ENCODE results near the gene CYP4F8.

CYP4F8 gene

DNA sequence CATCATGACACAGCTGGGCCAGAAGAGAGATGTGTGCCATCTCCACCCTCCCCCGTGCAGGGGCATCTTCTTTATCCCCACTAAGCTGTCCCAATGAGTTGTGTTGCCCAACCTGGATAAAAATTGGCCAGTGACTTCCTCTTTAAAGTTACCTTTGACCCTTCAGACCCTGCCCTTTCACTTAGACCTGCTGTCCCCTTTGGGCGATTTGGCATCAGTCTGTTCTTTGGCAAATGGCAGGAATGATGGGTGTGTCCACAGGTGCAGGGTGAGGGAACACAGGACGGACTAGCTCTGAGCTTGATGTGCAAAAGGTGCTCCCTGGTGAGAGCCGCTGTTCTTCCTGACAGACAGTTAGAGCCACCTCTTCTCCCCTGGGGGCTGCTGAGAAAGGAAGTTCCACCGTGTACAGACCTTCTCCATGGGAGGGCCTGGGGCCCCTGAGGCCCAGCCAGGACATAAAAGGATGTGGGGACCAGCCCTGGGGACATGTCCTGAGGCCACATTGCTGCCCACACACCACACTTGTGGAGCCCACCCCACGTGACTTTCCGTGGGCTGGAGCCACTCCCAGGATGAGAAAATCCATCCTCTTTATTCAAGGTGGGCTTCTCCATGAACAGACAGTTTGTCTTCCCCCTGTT lies 1.7 kb downstream of the CYP4F8 start:
- DNase-seq: no peak

DNA sequence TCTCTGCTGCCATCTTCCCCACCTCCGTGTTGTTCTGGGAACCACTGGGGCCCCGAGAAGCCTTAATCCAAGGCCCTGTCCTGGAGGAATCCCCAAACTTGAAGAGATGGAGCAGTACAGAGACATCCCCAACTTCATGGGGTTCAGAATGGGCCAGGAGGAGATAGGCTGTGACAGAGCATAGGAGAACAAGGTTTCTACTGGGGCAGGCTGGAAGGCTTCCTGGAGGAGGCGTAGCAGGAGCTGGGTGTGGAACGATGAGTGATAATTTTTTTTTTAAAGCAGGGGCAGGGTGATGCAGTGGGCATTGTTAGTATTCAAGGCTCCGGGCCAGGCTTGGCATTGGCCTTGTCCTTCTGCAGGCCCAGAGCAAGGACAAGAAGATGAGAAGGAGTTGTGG lies 3.3 kb downstream of the CYP4F8 start:
- DNase-seq: no peak

DNA sequence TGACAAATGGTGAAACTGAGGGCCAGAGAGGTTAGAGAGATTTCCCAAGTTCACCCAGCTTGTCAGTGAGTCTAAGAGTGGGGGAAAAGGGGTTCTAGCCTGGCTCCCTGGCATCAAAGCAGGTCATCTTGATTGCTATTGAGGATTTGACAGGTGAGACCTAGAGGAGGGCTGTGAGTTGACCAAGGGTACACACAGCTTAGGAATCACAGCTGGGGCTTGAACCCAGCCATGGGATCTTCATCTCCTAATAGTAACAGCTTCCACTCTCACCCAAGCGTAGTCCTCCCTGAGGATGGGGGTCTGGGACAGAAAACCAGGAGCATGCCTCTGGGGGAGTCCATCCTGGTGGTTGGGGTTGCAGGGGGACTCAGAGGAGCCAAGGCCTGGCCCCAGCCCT lies 6.8 kb downstream of the CYP4F8 start:
- DNase-seq: no peak

DNA sequence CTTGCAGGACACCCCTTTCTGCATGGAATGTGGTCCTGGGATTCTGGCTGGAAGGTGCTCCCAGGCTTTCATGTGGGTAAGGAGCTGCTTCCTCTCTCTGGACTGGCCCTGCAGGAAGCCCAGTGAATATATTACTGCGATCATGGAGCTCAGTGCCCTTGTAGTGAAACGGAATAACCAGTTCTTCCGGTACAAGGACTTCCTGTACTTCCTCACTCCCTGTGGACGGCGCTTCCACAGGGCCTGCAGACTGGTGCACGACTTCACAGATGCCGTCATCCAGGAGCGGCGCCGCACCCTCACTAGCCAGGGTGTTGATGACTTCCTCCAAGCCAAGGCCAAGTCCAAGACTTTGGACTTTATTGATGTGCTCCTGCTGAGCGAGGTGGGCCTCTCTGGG lies 8.0 kb downstream of the CYP4F8 start:
- DNase-seq: no peak

DNA sequence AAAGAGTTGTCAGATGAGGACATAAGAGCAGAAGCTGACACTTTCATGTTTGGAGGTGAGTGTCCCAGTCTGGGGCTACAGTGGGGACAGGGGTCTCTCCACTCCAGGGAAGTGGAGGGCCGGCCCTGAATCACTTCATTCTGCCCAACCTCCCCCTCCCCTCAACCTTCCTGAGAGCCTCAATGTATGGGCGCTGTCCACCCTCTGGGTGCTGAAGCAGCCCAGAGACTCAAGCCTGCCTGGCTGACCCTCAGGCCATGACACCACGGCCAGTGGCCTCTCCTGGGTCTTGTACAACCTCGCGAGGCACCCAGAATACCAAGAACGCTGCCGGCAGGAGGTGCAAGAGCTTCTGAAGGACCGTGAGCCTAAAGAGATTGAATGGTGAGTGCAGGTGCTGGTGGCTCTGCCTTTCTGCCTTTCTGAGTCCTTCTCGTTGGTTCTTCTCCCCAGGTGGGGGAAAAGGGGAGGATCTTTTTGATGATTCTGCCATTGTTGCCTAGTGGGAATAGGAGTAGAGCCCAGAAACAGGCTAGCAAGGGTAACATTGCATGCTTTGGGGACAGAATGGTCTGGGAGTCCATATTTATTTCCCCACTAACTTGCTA lies 8.8 kb downstream of the CYP4F8 start:
- no peak for DNase-seq

DNA sequence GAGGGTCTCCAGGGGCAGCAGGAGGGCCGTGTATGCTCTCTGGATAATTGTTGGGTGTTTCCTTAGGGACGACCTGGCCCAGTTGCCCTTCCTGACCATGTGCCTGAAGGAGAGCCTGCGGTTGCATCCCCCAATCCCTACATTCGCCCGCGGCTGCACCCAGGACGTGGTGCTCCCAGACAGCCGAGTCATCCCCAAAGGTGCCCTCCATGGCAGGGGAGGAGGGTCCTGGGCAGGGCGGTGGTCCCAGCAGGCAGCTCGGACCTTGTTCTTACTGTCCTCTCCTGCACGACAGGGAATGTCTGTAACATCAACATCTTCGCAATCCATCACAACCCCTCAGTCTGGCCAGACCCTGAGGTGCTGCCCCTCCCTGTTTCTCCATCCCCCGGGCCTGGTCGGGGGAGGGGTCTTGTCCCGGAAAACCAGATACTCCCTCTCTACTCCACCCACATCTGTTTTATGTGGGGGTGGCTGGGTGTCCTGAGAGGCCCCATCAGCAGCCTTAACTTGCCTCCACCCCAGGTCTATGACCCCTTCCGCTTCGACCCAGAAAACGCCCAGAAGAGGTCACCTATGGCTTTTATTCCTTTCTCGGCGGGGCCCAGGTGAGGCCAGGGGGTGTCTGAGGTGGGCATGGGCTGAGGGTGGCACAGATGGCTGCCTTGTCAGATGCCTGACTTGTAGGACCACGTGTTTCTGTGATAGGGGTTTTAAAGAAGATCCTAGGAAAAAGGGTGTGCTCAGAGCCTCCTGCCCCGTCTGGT lies 13.4 kb downstream of the CYP4F8 start:
- no peak for DNase-seq

DNA sequence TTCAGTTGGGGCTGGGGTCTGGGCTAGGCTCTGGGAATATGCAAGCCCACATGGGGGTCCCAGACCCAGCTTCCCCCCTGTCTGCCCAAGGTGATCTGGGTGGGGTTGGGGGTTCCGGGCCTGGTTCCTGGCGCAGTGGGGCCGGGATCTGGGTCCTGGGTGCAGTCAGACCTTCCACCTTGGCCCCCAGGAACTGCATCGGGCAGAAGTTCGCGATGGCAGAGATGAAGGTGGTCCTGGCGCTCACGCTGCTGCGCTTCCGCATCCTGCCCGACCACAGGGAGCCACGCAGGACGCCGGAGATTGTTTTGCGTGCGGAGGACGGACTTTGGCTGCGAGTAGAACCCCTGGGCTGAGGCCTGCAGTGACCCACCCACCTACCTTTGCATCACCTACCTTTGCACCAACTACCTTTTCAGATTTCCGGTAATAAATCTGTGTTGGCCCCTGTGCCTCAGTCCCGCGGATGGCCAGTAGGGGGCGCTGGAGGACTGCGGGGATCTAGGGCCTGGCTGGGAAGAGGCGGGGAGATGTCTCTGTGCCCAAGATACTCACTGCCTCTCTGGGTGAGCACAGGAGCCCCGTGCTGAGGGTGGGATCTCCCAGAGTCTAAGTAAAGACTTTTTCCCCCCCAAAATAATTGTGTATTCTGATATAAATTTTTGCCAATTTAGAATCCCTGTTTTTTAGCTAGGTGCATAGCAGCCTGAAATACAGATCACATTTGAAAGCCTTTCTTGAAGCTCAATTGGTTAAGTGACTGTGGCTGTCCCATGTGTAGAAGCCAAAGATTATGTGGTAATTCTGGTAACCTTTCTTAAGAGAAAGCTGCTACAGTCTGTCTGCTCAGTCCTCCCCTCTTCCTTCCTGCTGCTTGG lies 14.2 kb downstream of the CYP4F8 start:
- DNase-seq: no peak

DNA sequence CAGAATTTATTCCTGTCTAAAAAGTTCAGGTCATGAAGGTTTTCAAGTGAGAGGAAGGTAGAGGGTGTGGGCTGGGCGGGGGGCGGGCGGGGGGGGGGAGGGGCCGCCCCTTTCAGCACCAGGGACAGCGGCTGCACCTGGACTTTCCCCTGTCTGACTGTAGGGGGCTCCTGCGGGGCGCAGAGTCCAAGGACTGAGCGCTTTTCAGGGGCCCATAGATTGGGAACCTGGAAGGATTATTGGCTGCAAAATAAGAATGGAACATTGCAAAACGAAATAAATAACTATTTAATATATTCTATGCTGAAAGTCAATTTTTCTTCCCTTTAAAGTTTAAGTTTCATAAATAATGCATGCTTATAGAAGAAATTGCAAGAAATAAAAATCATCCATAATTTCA lies 16.8 kb downstream of the CYP4F8 start:
- DNase-seq: no peak

DNA sequence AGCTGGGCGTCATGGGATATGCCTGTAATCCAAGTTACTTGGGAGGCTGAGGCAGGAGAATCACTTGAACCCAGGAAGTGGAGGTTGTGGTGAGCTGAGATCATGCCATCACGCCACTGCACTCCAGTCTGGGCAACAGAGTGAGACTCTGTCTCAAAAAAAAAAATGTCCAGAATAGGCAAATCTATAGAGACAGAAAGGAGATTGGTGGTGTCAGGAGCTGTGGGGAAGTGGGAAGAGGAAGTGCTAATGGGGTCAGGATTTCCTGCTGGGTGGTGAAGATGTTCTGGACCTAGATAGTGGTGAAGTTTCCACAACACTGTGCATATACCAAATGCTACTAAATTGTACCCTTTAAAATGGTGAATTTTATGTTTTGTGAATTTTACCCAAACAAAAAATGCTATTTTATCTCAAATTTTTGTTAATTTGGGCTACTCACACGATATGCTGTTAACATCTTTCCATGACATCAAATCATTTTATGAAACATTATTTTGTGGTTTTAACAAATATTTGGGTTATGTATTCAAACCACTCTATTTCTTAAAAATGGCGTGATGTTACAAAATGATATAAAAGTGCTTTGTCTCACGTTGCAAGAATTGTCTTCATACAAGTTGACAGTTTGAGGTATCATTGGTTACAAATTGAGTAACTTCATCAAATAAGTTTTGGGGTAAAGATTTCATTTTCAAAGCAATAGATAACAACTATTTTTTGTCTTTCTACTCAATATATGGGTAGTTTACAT lies 18.2 kb downstream of the CYP4F8 start:
- no peak for DNase-seq

DNA sequence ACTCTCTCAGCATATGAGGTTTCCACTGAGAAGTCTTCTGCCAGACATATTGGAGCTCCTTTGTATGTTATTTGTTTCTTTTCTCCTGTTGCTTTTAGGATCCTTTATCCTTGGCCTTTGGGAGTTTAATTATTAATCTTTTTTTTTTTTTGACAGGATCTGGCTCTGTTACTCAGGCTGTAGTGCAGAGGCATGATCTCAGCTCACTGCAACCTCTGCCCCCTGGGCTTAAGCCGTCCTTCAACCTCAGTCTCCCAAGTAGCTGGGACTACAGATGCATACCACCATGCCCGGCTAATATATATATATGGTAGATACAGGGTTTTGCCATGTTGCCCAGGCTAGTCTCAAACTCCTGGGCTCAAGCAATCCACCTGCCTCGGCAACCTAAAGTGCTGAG lies 19.1 kb downstream of the CYP4F8 start:
- no peak for DNase-seq

DNA sequence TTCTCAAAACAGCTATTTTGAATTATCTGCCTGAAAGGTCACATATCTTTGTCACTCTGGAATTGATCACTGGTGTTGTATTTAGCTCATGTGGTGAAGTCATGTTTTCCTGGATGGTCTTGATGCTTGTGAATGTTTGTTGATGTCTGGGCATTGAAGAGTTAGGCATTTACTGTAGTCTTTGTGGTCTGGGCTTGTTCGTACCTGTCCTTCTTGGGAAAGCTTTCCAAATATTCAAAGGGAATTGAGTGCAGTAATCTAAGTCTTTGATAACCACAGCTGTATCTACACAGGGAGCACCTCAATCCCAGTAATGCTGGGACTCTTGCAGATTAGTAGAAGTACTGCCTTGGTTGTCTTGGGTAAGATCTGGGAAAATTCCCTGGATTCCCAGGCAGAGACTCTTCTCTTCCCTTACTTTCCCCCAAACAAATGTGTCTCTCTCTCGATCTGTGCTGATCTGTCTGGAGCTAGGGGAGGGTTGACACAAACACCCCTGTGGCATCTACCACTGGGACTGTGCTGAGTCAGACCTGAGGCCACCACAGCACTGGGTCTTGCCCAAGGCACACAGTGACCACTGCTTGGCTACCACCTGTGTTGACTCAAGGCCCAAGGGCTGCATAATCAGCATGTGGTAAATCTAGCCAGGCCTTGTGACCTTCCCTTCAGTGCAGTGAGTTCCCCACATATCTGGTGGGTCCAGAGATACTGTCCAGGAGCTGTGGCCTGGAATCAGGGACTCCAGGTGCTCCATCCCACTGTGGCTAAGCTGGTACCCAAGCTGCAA lies 20.2 kb downstream of the CYP4F8 start:
- no peak for DNase-seq

DNA sequence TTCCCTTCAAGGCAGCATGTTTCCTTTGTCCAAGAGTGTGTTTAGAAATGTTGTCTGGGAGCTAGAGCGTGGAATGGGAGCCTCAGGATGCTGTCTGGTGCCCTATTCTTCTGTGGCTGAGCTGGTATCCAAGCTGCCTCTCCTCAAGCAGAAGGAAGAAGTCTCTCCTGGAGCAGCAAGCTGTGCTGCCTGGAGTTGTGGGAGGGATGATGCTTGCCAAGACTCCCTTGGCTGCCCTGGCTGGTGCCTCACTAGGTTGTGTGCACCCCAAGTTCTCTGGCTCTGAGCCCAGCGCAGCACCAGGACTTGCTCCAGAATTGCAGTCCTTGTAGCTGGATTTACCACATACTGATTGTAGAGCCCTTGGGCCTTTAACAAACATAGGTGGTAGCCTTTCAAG lies 21.0 kb downstream of the CYP4F8 start:
- DNase-seq: no peak

DNA sequence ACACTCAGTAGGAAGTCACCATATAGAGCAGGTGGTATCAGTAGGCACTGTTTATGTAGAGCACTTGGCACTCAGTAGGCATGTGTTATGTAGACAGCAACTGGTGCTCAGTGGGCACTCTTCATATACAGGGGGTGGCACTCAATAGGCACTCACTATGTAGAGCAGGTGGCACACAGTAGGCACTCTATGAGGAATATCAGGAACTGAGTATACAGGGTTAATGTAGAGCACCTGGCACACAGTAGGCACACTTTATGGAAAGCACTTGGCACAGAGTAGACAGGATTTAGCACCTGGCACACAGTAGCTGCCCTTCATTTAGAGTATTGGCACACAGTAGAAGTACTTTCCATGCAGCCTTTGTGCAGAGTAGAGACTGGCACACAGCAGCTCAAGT lies 24.6 kb downstream of the CYP4F8 start:
- DNase-seq: no peak

DNA sequence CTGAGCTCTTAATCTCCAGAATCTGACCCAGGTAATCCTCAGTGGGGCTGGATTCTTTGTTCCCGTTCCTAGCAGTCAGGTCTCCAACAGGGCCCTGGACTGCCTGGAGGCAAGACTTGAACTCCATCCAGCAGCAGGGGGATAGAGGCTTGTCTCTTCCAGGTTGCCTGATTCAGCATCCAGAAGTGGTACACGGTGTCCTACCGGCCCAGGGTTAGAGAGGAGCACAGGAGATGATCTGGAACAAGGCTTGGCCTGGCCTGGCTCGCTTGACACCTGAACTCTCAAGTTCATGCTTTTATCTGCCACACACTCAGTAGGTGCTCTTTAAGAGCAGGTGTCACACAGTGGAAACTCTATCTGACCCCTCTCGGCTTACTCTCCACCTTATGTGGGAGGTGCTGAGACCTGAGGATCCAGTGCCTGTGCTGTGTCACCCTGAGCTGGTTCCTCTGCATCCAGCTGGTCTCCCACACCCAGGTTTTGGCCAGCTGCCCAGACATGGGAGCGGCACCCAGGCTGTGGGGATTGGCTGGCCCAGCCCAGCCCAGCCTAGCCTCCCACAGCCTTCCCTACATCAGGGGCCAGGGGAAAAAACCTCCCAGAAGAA lies 25.4 kb downstream of the CYP4F8 start, which contains the start of gene CYP4F3:
CYP4F3 (plus strand) TSS at position 604 of the 610 bp plus-strand sequence. CDS start 519 bp downstream, outside the sequence.
- no peak for DNase-seq

DNA sequence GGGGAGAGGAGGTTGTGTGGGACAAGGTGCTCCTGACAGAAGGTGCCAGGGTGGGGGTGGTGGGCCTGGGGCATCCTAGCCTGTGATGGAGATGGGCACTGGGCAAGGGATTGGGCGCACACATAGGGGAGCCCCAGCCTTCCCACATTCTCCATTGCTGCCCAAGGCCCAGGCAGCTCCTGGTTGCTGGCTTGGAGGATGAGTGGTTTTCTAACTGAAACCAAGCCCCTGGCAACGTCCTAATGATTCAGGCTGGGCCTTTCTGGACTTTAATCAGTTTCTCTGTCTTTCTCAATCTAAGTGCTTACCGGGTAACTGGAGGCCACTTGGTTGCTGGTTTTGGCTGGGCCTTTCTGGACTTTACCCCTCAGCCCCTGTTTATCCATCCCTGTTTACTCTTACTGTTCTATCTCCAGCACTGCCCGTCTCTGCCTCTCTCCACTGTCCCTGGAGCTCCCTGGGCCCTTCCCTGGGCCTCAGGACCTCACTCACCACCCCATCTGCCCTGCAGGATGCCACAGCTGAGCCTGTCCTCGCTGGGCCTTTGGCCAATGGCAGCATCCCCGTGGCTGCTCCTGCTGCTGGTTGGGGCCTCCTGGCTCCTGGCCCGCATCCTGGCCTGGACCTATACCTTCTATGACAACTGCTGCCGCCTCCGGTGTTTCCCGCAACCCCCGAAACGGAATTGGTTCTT lies 26.0 kb downstream of the CYP4F8 start:
- DNase-seq: no peak

DNA sequence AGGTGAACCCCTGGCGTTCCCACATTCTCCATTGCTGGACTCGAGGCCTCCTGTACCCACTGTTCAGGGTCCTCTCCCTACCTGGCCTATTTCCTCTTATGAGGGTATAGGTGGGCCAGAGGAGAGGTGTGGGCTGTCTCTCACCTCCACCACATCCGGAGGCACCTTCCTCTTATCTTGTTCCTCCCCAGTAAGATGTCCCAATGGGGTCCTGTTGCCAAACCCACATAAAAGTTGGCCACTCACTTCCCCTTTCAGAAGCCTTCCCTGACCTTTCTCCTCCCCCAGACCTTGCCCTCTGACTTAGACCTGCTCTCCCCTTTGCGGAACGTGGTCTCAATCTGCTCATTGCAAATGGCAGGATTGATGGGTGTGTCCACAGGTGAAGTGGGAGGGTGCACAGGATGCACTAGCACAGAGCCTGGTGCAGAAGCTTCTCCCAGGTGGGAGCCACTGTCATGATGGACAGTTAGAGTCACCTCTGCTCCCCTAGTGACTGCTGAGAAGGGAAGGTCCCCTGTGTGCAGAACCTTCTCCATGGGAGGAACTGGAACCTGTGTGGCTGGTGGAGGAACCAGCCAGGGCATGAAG lies 27.0 kb downstream of the CYP4F8 start:
- DNase-seq: no peak

DNA sequence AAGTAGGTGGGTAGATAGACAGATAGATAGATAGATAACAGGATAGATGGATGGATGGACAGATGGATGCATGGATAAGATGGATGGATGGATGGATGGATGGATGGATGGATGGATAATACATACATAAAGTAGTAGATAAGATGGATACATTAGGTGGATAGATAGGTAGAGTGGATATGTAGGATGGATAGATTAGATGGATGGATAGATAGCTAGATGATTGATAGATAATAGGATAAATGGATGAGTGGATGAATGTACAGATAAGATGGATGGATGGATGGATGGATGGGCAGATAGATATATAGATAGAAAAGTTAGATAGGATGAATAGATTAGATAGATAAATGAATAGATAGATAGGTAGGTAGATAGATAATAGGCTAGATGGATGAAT lies 27.8 kb downstream of the CYP4F8 start:
- DNase-seq: no peak

DNA sequence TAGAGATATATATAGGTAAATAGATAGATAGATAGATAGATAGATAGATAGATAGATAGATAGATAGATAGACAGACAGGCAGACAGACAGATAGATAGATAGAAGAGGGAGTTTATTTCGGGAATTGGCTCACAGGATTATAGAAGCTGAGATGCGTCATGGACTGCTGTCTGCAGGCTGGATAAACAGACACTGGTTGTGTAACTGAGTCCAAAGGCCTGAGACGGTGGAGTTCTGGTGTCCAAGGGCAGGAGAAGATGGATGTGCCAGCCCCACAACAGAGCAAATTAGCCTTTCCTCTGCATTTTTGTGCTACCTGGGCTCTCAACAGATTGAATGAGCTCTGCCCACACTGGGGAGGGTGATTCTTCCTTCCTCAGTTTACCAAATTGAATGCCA lies 28.4 kb downstream of the CYP4F8 start:
- no peak for DNase-seq

DNA sequence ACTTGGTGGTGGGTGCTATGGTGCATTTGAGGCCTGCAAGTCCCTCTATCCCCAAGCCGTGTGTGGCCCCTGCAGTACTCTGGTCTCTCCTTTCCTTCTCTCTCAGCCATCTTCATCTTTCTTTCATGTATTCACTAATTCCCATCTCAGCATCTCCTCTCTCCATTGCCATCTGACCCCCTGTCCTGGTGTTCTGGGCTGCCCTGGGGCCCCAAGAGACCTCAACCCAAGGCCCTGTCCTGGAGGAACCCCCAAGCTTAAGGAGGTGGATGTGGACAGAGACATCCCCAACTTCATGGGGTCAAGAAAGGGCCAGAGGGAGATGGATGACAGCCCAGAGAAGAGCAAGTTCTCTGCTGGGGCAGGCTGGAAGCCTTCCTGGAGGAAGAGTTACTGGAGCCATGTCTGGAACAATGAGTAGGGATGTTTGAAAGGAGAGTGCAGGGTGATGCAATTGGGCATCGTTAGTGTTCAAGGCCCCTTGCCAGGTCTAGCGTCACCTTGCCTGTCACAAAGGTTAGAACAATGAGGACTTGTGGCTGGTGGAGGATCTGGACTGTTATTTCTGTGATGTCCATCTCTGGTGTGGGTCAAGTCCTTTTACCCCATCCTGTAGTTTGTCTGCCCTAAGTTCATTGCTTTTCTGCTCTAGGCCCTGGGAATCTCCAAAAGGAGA lies 29.2 kb downstream of the CYP4F8 start:
- DNase-seq: no peak

DNA sequence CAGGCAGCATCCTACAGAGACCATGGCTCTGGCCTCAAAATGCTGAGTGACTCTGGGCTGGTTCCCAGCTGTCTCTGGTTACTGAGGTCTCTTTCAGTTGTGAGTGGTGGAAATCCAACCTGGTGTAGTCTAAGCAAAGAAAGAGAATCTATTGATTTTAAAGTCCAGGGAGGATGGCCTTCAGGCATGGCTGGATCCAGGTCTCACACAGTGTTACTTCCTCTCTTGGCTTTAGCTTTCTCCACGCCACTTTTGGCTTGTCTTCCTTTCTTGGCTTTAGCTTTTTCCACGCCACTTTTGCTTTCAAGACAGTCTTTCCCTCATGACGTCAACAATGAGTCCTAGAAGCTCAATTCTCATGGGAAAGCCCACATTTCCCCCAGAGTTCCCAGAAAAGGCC lies 29.8 kb downstream of the CYP4F8 start:
- DNase-seq: no peak

Data from SIG-M5 (cell line).